Astrocyte (in vitro differentiated cells and primary cell): ENCODE measurements around the gene FBLN2. TPM values are rescaled to one million over a fixed set of nuclear protein-coding genes. Genes with fewer than 3 reads are reported as not detected.

Experiments
- DNase-seq: peaks from one replicate; pipeline ENCODE4 v3.0.0-alpha.2; 2010; ENCODE audit warnings: low read depth
- FAIRE-seq: peaks from 2 replicates; lab custom pipeline; 2011; peaks lifted over from hg19 to GRCh38; lab: Jason Lieb, UNC
- H2AFZ ChIP-seq: 2 replicates; pipeline ENCODE4 v1.6.0; 2012; ENCODE audit warnings: low read depth, low read length, inconsistent platforms
- H3K27ac ChIP-seq: 2 replicates; pipeline ENCODE4 v1.5.1; 2011; ENCODE audit warnings: low read depth, low read length, inconsistent platforms
- H3K27me3 ChIP-seq: 2 replicates; pipeline ENCODE4 v1.6.0; 2011; ENCODE audit warnings: low read length, inconsistent platforms; ENCODE audit not compliant: insufficient read depth
- H3K36me3 ChIP-seq: 2 replicates; pipeline ENCODE4 v1.5.1; 2011; ENCODE audit warnings: low read length, inconsistent platforms; ENCODE audit not compliant: insufficient read depth
- H3K4me1 ChIP-seq: 2 replicates; pipeline ENCODE4 v1.5.1; 2011; ENCODE audit warnings: low read length, inconsistent platforms; ENCODE audit not compliant: insufficient read depth
- H3K4me2 ChIP-seq: 2 replicates; pipeline ENCODE4 v1.6.0; 2012; ENCODE audit warnings: low read length, inconsistent platforms
- H3K4me3 ChIP-seq: 2 replicates; pipeline ENCODE4 v1.5.1; 2011; ENCODE audit warnings: low read depth, mild to moderate bottlenecking, low read length, inconsistent platforms; ENCODE audit not compliant: insufficient read depth
- H3K79me2 ChIP-seq: 2 replicates; pipeline ENCODE4 v1.6.0; 2012; ENCODE audit warnings: mild to moderate bottlenecking, low read length, inconsistent platforms; ENCODE audit not compliant: insufficient read depth
- H3K9ac ChIP-seq: 2 replicates; pipeline ENCODE4 v1.6.0; 2012; ENCODE audit warnings: mild to moderate bottlenecking, low read length, inconsistent platforms
- H3K9me3 ChIP-seq: 2 replicates; pipeline ENCODE4 v1.5.1; 2012; ENCODE audit warnings: low read depth, mild to moderate bottlenecking, low read length, inconsistent platforms; ENCODE audit not compliant: insufficient read depth
- H4K20me1 ChIP-seq: 2 replicates; pipeline ENCODE4 v1.6.0; 2012; ENCODE audit warnings: low read length, inconsistent platforms; ENCODE audit not compliant: insufficient read depth
- H3K27ac Mint-ChIP-seq: one replicate; pipeline ENCODE4 v1.8.0; 2021; ENCODE audit warnings: mild to moderate bottlenecking, mixed read lengths; ENCODE audit not compliant: unreplicated experiment
- H3K27me3 Mint-ChIP-seq: one replicate; pipeline ENCODE4 v1.8.0; 2021; ENCODE audit warnings: low read depth, mixed read lengths; ENCODE audit not compliant: unreplicated experiment
- H3K36me3 Mint-ChIP-seq: one replicate; pipeline ENCODE4 v1.8.0; 2021; ENCODE audit warnings: low read depth, mixed read lengths; ENCODE audit not compliant: unreplicated experiment
- H3K4me1 Mint-ChIP-seq: one replicate; pipeline ENCODE4 v1.8.0; 2021; ENCODE audit warnings: low read depth, mixed read lengths; ENCODE audit not compliant: unreplicated experiment
- H3K4me3 Mint-ChIP-seq: one replicate; pipeline ENCODE4 v1.8.0; 2021; ENCODE audit warnings: mild to moderate bottlenecking, moderate library complexity, mixed read lengths; ENCODE audit not compliant: unreplicated experiment
- H3K9me3 Mint-ChIP-seq: one replicate; pipeline ENCODE4 v1.8.0; 2021; ENCODE audit warnings: mild to moderate bottlenecking, mixed read lengths; ENCODE audit not compliant: unreplicated experiment
- EZH2 ChIP-seq: IDR thresholded peaks from 2 replicates; pipeline ENCODE4 v1.6.1; 2012; ENCODE audit warnings: mild to moderate bottlenecking, low read length, inconsistent platforms; ENCODE audit not compliant: insufficient read depth
- total RNA-seq: library from RNA; stranded (reverse); gene quantifications from 2 replicates; pipeline ENCODE4 v1.2.1, GENCODE V29; 2021
- TF ChIP-seq, protein P1 (sequence below): IDR thresholded peaks from 2 replicates; pipeline ENCODE4 v1.5.1; 2011; ENCODE audit warnings: low read depth, mild to moderate bottlenecking, inconsistent platforms, low read length, moderate library complexity; ENCODE audit not compliant: insufficient read depth

The FBLN2 gene
- total RNA-seq, 1 donor from 2014 or later: 36.6 TPM

- no peaks in the 10 kb centered on the region for H3K79me2 ChIP-seq
- H3K27ac ChIP-seq: no peak overlapping the region
- H3K27me3 Mint-ChIP-seq: peaks cover 31% of the 10 kb centered on the region
- no peaks in the 10 kb centered on the region for H3K9me3 ChIP-seq
- no peaks in the 10 kb centered on the region for H3K36me3 ChIP-seq
- no peak overlapping the region for H3K4me3 ChIP-seq
- H3K4me3 Mint-ChIP-seq: no peak overlapping the region
- peaks cover 11% of the 10 kb centered on the region for H3K36me3 Mint-ChIP-seq
- no peak for FAIRE-seq
- no peaks in the 10 kb centered on the region for H3K4me1 ChIP-seq
- no peak overlapping the region for H3K27ac Mint-ChIP-seq
- no peak for DNase-seq
- no peak for TF ChIP-seq EZH2
- TF ChIP-seq, protein P1, sequence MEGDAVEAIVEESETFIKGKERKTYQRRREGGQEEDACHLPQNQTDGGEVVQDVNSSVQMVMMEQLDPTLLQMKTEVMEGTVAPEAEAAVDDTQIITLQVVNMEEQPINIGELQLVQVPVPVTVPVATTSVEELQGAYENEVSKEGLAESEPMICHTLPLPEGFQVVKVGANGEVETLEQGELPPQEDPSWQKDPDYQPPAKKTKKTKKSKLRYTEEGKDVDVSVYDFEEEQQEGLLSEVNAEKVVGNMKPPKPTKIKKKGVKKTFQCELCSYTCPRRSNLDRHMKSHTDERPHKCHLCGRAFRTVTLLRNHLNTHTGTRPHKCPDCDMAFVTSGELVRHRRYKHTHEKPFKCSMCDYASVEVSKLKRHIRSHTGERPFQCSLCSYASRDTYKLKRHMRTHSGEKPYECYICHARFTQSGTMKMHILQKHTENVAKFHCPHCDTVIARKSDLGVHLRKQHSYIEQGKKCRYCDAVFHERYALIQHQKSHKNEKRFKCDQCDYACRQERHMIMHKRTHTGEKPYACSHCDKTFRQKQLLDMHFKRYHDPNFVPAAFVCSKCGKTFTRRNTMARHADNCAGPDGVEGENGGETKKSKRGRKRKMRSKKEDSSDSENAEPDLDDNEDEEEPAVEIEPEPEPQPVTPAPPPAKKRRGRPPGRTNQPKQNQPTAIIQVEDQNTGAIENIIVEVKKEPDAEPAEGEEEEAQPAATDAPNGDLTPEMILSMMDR: no peak
- H3K4me2 ChIP-seq: no peak overlapping the region
- no peak overlapping the region for H2AFZ ChIP-seq
- H3K4me1 Mint-ChIP-seq: peaks cover 2% of the 10 kb centered on the region
- H3K9ac ChIP-seq: no peak overlapping the region
- no peaks in the 10 kb centered on the region for H3K27me3 ChIP-seq
- H3K9me3 Mint-ChIP-seq: no peaks in the 10 kb centered on the region
- H4K20me1 ChIP-seq: peaks cover 6% of the 10 kb centered on the region
Measured at GRCh38 chr3:13565581-13566452, 16.9 kb downstream of the FBLN2 start.

DNA sequence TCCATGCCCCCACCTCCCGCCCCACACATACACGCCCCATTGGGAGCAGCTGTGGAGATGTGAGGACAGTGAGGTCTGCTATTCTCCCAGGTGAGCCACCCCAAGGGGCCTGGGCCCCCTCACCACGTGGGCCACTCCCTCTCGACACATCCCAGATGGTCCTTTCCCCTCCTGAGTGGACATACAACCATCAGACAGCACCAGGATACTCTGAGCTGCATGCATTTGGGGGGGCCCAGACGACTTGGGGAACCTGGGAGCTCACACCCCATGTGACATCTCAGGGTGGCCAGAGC is 17.5 kb downstream of the FBLN2 start:
- peaks cover 30% of the 10 kb centered on the region for H3K27me3 Mint-ChIP-seq
- Histone ChIP-seq H3K27me3 (no peaks in the 10 kb centered on the region), H3K4me1 (no peaks in the 10 kb centered on the region), H3K4me2 (no peak overlapping the region), H3K4me3 (no peak overlapping the region), H3K27ac (no peak overlapping the region), H2AFZ (no peak overlapping the region), H3K9me3 (no peaks in the 10 kb centered on the region), H3K79me2 (no peaks in the 10 kb centered on the region), H3K36me3 (no peaks in the 10 kb centered on the region), H4K20me1 (peaks cover 6% of the 10 kb centered on the region), H3K9ac (no peak overlapping the region)
- H3K36me3 Mint-ChIP-seq: peaks cover 9% of the 10 kb centered on the region
- no peak for DNase-seq
- no peaks in the 10 kb centered on the region for H3K9me3 Mint-ChIP-seq
- no peak for FAIRE-seq
- H3K27ac Mint-ChIP-seq: no peak overlapping the region
- no peak for TF ChIP-seq EZH2
- TF ChIP-seq, protein P1: no peak
- H3K4me1 Mint-ChIP-seq: peaks cover 2% of the 10 kb centered on the region
- H3K4me3 Mint-ChIP-seq: no peak overlapping the region

GRCh38 chr3:13566769-13567310 is 17.9 kb downstream of the FBLN2 start:
- Histone ChIP-seq H3K9me3 (no peaks in the 10 kb centered on the region), H3K9ac (no peak overlapping the region), H3K79me2 (no peaks in the 10 kb centered on the region), H3K27me3 (no peaks in the 10 kb centered on the region), H3K36me3 (no peaks in the 10 kb centered on the region), H3K27ac (no peak overlapping the region), H3K4me2 (no peak overlapping the region), H3K4me1 (no peaks in the 10 kb centered on the region), H3K4me3 (no peak overlapping the region), H4K20me1 (peaks cover 6% of the 10 kb centered on the region), H2AFZ (no peak overlapping the region)
- Mint-ChIP-seq H3K27me3 (peaks cover 27% of the 10 kb centered on the region), H3K27ac (no peak overlapping the region), H3K9me3 (no peaks in the 10 kb centered on the region), H3K4me3 (no peak overlapping the region), H3K36me3 (peaks cover 7% of the 10 kb centered on the region), H3K4me1 (peaks cover 2% of the 10 kb centered on the region)
- FAIRE-seq (no peak), DNase-seq (no peak)
- TF ChIP-seq, protein P1: no peak
- TF ChIP-seq EZH2: no peak
